Aortic smooth muscle cell (primary cell): ENCODE data around the gene TMEM9. TPM values are rescaled to one million over a fixed set of nuclear protein-coding genes. Genes with fewer than 3 reads are reported as not detected.

Source experiments
- total RNA-seq: library from RNA; depleted of rRNA; stranded (reverse); fragments of >200 nt; gene quantifications from 2 replicates; pipeline ENCODE4 v1.2.3, GENCODE V29; 2014

TMEM9 gene
- total RNA-seq, result 56.4 and 61.4 TPM in 2 replicates

DNA sequence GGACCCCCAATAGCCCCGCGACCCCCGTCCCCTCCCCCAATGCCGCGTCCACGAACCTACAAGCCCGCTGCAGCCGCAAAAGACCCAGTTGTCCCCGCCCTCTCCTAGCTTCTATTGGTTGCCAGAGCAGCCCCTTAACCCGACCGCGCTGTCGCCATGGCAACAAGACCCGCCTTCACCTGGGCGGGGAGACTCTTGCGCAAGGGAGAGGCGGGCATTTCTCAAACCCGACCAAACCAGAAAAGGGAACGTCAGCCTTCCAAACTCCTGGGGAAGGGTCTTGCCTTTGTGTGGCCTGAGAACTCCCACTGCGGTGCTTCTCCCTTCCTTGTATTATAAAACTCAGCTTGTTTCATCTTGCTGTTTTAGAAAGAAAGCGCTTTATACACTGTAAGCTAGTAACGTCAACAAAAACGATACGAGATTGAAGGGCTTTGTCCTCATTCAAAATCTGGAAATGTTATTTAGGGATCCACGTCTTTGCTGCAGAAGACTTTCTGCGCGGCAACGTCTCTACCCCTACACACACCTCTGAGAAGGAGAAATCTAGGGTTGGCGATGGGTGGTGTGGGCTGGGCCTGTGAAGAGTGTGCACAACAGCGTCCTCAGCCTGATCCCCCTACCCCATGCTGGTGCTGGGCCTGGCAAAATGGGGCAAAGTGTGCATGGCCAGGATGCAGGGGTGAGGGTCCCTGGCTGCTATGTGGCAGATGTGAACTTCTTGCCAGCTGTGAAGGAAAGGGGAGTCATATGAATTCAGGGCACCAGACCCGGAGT, at the start of gene TMEM9:
TMEM9 (minus strand) TSS at position 86 of the 777 bp plus-strand sequence. CDS start 551 bp downstream, outside the sequence.

DNA sequence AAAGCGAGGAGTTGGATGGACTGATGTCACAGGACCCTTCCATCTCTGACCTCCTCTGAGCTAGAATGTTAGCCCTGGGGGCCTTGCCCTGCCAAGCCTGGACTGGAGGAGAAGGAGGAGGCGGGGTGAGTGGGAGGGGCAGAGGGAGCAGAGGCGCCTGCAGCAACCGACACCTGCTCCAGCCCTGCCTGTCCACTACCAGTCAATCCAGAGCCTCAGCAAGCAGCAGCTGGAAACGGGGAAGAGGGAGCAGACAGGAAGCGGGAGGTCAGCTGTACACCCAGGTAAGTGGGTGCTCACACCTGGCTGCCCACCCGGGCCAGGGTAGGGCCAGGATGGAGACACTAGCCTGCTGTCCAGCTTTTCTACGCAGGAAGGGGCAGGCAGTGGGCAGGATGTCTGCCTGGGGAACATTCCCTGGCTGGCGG, 36.4 kb upstream of the TMEM9 start, which contains the start of gene IGFN1:
IGFN1 (plus strand) TSS at position 201 of the 428 bp plus-strand sequence. CDS start 2,470 bp downstream, outside the sequence.

DNA sequence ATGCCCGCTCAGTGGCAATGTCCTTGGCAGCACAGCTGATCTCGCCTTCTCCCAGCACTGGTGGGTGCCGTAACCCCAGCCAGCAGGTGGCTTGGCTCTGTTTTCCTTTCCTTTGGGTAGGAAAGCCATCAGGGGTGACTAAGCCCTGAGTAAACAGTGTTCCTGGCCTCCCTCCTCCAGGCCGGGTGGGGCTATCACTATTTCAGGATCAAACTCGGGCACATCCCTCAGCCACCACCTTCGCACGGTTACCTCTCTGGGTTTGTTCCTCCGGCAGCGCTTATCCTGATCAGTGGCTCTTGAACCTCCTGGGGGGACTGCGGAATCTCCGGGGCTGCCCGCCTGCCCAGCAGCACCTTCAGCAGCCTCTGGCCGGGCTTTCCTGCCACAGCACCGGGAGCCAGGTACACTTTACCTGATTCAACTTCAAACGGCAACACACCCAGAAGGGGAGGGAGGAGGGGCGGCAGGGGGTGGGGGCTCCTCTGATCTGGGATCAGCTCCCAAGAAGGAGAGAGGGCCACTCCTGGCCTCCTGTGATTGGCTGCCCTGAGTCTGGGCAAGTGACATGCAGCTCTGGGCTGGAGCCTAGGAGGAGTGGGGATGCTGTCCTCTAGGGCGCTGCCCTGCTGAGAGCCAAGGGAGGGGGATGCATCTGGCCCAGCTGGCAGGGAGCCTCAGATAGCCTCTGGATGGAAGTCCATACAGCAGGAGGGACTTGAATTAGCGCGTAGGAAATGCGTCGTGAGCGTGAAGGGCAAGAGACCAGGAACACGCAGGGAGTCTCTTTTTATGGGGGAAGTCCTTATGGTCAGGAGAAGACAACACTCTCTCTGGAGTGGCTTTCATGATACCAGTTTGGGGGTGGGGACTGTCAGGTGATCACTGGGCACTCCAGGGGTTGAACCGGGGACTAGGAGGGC, 27.2 kb downstream of the TMEM9 start, which contains the start of gene ASCL5:
ASCL5 (minus strand) TSS at position 353 of the 923 bp plus-strand sequence. CDS start 11,812 bp downstream, outside the sequence.

DNA sequence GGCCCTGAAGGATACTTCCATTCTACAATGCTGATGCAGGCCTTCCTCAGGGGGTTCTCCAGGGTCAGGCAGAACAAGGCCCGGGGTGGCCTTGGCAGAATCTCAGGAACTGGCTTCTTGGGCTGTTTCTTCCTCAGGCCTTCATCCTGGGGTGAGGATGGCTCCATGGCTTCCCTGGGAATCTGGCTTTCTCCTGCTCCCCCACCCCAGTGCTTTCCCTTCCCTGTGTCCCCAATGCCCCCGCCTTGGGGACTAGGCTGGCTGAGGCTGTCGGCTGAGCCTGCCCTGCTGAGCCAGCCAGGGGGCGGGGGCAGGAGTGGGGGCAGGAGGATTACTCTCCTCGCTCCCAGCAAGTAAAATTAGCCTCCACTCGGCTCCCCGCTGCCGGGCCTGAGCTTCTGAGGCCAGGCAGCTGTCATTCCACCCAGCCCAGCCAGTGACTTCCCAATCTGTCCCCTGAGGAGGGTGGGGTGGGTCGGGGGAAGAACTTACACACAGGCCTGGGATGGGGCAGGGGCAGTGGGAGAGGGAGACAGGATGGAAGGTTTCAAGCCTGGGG, 42.0 kb downstream of the TMEM9 start, which contains the start of gene CACNA1S:
CACNA1S (minus strand) TSS at position 254 of the 559 bp plus-strand sequence; CDS start at position 167, 87 bp downstream.

Other genes starting within 250 kb of the TMEM9 start
- gene KIF21B, start 130.8 kb downstream of the TMEM9 start, total RNA-seq, result 0.12 and 0.13 TPM in 2 replicates
- gene CACNA1S, start 42.0 kb downstream of the TMEM9 start, total RNA-seq, result not detected in 2 replicates
- not detected in 2 replicates for gene ASCL5, start 27.3 kb downstream of the TMEM9 start, total RNA-seq
- under 0.01 and 0.19 TPM in 2 replicates for gene IGFN1, start 36.4 kb upstream of the TMEM9 start, total RNA-seq
- gene PKP1, start 129.0 kb upstream of the TMEM9 start, total RNA-seq, result under 0.01 and 0.06 TPM in 2 replicates
- gene TNNT2, start 223.2 kb upstream of the TMEM9 start, total RNA-seq, result not detected in 2 replicates
- gene LAD1, start 244.8 kb upstream of the TMEM9 start, total RNA-seq, result not detected in 2 replicates